Transverse colon (tissue), 4 donors: Measurements from ENCODE around the gene MOCS1. TPM values are rescaled to one million over a fixed set of nuclear protein-coding genes. Genes with fewer than 3 reads are reported as not detected.

Experiments
- total RNA-seq, 4 donors: library from RNA; depleted of rRNA; stranded (reverse); fragments of >200 nt; gene quantifications; one replicate each; pipeline ENCODE4 v1.1.0, GENCODE V29; 2016

The MOCS1 gene
- total RNA-seq, 4 donors from 2014 or later, result 20.6 to 58.3 (median 42.3) TPM

Other genes with a start within 250 kb of the MOCS1 start
- 10 to 100 TPM in 1 of 4 donors, under 1 TPM in 2, not detected in 1; 0.14 to 46.6 (median 0.48) TPM for gene KIF6, start 209.1 kb downstream of the MOCS1 start, total RNA-seq
- gene DAAM2, start 142.1 kb downstream of the MOCS1 start, total RNA-seq, result 10 to 100 TPM; 15.7 to 31.6 (median 20.7) TPM